HG03139 (cell line): Measurements from ENCODE around the gene ZNF619.

Experiments
- ATAC-seq: cut with Tn5 transposase; IDR thresholded peaks from one replicate; pipeline ENCODE4 v1.9.1; 2021; ENCODE audit not compliant: unreplicated experiment

Gene ZNF619

DNA sequence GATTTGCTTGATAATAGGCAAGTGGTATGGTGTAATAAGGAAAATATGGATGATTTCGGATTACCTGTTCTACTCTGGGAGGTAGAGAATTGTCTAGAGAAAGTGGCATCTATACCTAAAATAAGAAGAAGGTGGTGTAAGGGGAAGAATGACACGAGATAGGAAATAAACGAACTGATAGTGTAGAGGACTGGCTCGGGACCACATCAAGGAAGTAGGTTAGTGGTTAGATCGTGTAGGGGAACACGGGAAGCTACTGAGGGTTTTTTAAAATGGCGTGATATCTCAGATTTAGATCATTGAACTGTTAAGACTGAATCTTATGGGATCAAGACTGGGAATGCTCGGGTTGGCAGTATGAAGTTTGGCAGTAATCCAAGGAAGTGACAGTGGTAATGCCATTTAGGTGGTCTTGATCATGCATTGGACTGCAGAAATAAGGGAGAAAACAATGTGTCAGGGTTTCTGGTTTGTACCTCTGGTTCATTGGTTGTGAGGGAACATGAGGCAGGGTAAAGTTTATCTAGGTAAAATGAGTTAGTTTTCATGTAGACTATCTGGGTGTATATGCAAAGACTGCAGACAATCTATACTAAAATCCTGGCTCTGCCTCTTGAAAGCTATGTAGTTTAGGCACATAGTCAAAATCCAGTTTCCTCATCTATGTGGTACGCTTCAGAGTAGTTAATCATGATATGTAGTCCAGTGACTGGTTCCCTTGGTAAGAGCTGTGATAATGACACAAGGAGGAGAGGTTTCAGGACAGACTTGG lies 12.4 kb upstream of the ZNF619 start:
- ATAC-seq = no peak

DNA sequence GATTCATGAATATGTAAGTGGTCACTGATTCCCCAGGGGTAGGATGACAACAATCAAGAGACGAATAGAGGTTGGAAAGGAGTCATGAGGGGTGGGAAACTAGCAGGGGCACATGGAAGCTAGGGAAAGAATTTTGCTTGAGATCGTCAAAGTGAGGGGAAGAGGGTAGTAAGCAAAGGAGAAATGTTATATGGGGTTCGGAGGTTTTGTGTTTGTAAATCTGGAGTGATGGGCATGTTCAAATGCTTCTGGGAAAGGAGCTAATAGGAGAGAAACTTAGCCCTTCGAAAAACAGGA lies 11.9 kb upstream of the ZNF619 start:
- no peak for ATAC-seq

DNA sequence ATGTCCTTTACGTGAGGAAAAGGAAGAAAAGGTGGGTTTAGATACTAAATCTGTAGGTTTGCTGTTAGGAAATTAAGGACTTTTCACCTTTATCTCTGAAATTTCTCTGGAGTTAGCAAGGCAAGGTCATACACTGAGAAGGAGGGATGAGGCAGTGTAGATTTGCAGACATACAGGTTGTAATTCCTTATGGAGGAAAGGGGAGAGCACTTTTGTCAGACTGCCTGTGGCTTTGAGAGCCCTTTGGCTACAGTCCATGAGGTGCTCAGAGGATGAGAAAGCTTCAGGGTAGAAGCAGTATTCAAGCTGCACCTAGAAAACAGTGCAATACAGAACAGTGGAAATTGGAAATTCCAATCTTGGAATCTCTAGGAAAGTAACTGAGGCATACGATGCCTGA lies 11.5 kb upstream of the ZNF619 start:
- ATAC-seq = no peak

DNA sequence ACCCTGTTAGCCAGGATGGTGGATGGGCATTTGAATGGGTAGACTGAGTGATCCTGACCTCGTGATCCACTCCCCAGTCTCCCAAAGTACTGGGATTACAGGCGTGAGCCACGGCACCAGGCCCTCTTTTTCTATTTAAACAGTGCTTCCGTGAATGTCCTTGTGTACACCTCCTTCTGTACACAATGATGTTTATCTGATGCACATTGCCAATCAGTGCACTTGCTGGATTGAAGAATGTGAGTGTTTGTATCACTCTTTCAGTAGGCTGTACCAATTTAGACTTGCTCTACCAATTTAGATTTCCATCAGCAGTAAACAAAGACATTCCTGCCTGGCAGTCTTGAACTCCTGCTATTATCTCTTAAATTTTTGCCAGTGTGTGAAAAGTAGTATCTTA lies 8.9 kb upstream of the ZNF619 start:
- no peak for ATAC-seq

DNA sequence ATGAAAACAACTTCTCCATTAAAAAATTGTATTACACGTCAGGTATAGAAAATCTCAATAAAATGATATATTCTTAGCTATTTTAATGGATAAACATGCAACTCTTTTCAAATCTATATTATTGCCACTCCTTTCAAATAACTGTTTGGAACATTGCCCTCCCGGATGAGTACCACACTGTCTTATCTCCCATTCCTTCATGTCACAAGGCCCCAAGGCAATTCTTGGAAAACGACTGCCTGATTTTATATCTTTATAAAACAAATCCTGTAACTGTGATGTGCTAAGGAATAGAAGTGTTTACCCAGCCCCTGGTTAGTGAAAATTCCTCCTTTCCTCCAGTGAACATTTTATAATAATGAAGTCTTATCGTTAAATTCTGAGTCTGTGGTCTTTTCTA lies 6.2 kb upstream of the ZNF619 start:
- no peak for ATAC-seq

DNA sequence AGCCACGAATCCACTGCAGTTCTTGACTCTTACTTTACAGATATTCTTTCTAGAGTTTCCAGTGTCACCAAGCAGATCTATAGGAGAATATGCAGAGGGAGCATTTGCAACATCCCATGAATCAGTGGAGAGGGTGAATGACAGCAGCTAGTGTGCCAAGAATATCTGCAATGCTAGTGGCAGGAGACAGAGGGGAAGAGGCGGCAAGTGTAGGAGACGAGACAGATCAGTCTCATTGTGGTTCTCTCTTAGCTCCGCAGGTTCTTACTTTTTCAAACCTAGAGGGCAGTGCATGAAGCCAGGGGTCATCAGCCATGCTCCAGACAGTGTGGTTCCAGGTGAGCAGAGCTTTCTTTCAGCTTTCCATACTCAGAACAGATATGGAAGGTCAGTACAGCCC lies 744 bp downstream of the ZNF619 start:
- ATAC-seq = no peak

DNA sequence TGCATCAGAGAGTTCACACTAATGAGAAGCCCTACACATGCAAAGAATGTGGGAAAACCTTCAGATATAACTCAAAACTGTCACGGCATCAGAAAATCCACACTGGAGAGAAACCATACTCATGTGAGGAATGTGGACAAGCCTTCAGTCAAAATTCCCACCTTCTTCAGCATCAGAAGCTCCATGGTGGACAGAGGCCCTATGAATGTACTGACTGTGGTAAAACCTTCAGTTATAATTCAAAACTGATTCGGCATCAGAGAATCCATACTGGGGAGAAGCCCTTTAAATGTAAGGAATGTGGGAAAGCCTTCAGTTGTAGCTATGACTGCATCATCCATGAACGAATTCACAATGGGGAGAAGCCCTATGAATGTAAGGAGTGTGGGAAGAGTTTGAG lies 10.2 kb downstream of the ZNF619 start:
- ATAC-seq = no peak

DNA sequence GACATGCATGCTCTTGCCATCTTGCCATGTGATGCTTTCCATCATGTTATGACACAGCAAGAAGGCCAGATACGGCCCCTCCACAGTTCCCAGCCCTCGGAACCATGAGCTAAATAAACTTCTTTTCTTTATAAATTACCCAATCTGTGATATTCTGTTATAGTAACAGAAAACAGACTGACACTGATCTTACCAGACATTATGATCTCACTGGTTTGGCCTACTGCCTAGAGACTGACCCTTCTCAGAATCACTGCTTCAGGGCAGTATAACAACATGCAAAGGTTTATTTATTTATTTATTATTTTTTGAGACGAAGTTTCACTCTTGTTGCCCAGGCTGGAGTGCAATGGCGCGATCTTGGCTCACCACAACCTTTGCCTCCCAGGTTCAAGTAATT lies 14.0 kb downstream of the ZNF619 start:
- ATAC-seq = no peak

DNA sequence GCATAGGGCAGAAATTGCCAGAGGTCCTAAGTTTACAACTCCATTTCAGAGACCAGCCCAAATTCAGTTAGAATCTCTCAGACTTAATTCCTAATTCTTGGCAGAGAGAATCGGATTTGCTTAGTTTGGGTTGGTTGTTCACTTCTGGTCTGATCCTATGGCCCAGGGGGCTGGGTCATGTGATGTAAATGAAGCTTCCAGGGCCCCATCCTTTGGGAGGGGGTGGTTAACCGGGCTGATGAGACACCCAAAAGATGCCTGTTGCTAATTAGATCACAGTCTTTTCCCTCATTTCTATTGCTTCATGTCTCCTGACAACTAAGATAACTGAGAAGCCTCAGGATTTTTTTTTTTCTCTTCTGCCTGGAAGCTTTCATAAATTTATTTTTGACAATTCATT lies 17.8 kb downstream of the ZNF619 start:
- ATAC-seq = no peak

DNA sequence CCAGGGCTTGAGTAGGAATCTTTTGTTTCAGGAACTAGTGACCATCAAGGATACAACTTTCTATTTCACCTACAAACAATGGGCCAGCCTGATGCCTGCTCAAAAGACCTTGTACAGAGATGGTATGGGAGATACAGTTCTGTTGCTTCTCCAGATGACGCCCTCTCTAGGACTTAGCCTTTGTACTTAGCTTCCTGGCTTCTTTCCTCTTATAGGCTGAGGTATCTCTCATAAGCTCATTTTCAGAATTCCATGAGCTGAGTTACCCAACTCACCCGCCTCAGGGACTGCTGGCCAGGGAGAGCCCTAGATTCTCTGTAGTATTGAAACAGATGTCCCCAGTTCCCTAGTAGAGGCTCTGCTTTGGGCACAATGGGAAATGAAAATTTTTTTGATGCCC lies 20.4 kb downstream of the ZNF619 start:
- no peak for ATAC-seq

DNA sequence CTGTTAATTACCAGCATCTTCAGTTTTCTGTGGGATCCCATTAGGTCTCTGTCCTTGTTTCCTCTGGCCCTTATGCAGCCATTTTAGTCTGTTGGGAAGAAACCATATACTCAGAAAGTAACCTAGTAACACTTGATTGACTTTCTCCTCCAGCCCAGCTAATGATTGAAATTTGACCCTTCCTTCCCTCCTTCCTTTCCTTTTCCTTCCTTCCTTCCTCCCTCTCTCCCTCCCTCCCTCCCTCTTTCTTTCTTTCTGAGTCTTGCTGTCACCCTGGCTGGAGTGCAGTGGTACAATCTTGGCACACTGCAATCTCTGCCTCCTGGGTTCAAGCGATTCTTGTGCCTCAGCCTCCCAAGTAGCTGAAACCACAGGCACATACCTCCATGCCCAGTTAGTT lies 23.0 kb downstream of the ZNF619 start:
- no peak for ATAC-seq

DNA sequence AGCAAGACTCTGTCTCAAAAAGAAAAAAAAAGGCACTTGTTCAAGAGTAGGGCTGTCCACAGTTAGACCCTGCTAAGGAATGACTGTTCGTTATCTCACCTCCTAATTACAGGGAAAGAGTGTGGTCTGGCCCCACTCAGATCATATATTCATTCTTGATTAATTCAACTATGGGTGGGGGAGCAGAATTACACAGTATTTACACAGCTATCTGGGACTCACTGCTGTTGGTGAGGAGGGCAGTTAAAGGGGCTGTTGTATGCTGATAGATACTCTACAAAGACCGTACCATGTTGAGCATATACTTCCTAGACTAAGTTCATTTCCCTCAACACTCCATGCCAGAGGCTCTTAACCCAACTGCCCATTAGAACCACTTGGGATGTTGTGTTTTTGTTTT lies 25.1 kb downstream of the ZNF619 start:
- no peak for ATAC-seq

DNA sequence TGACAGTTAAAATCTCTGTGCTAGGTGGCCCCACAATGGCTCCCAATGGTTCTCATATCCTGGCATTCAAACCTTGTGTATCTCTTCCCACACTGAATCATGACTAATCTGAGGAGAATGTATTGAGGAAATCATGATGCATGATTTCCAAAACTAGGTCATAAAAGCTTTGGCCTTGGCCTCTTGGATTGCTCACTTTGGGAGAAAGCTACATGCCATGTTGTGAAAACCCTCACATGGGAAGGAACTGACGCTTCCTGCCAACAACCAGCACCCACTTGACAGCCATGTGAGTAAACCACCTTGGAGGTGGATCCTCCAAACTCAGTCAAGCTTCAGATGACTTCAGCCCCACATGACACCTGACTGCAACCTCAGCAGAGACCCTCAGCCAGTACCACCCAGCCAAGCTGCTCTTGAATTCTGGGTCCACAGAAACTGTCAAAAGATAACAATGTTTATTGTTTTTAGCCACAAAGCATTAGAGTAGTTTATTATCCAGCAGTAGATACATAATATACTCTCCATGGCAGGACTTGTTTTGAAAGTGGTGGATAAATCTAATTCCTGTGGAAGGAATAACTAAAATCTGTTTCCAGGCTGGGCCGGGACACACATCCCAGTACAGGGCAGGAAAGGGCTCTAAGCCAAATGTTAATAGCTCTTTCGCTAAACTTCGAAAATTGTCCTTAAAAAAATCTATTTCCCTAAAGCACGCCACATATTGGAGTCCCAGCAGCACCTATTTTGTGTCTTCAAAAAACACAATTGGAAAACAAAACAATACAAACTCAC lies 27.9 kb downstream of the ZNF619 start:
- no peak for ATAC-seq

DNA sequence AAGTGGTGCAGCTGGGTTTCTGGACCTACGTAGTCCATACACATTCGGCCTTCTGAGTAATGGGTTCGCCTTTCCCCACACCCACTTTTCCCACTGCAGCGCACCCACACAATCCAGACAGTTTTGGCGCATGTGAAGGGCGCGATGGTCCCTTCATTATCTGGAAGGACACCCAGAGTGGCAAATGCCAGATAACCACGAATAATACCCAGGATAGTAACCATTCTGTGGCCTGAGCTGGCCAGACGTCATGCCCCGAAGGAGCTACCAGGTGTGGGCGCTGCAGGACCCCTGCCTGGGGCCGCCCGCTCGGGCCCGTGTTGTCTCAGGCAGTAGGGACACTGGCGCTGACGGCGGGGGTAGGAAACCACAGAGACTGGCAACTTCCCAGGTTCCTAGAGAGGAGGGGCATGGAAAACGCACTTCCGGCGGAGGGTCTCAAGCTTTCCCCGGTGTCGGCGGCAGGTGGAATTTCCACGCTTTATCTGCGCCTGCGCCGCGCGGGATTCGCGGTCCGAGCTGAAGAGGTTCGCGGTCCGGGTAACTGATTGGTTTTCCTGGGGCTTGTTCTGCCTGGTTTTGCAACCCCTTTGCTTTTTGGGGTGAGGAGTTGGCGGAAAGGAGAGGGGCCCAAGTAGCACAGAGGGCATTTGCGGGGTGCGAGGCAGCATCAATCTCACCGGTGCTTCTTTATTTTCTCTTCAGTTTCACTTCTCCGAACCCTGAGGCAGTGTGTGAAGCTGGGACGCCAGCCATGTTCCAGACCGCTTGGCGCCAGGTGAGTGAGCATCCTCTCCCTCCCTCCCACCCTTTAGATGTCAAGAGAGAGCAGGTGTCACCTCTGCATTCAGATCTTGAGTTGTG lies 28.9 kb downstream of the ZNF619 start, which contains the start of gene ZNF620:
TSS of gene ZNF620 (plus strand) at position 441 of the 864 bp plus-strand sequence. CDS start at position 755, 314 bp downstream.
- ATAC-seq = peak; percentile 76

DNA sequence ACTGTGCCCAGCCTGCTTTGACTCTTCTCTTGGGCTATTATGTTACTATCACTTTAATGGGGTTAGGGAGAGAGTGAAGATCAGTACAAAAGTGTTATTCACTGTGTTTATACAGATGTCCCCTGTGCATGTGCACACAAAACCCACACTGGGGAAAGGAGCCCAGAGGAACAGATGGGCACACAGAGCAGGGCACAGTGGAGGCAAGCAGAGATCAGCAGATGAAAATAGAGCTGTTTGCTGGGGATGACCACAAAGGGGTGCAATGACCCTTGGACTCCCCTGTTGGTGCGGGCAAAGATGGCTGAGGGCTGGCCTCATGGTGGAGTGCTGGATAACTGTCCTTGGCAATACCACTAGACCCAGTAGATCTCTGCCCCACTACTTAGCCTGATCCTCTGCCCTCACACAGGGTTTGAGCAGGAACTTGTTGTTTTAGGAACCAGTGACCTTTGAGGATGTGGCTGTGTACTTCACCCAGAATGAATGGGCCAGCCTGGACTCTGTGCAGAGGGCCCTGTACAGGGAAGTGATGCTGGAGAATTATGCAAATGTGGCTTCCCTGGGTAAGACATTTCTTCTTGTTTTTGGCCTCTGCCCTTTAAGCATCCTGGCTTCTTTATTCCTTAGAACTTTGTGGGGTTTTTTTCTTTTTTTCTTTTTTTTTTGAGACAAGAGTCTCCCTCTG lies 34.3 kb downstream of the ZNF619 start:
- no peak for ATAC-seq

DNA sequence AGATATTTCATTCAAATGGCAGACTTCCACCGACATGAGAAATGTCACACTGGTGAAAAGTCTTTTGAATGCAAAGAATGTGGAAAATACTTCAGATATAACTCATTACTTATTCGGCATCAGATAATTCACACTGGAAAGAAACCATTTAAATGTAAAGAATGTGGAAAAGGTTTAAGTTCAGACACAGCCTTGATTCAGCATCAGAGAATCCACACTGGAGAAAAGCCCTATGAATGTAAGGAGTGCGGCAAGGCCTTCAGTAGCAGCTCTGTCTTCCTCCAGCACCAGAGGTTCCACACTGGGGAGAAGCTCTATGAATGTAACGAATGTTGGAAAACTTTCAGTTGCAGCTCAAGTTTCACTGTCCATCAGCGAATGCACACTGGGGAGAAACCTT lies 39.3 kb downstream of the ZNF619 start:
- ATAC-seq = no peak

DNA sequence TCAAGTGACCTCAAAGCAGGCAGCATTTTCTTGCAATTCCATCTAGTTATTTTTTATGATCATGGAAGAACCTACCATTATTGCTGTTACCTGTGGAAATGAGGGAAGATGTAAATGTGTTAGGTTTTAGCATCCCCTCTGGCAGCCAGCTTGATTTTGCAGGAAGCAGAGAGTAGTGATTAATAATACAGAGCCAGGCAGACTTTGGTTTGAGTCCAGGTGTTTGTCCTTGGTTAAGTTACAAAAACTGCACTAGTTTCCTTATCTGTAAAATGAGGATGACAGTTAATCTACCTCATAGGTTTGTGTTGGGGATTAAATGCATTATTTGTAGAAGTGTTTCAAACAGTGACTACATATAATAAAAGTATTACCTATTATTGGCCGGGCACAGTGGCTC lies 41.1 kb downstream of the ZNF619 start:
- no peak for ATAC-seq

DNA sequence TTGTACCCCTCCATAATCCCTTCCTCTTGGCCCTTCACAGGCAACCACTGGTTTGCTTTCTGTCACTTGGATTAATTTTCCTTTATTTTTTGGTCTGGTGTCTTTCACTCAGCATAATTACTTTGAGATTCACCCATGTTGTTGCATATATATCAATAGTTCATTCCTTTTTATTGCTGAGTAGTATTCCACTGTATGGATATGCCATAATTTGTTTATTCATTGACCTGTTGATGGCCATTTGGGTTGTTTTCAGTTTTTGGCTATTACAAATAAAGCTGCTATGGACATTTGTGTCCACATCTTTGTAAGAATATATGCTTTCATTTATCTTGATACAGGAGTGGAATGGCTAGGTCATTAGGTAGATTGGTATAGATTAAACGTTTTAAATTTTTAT lies 41.9 kb downstream of the ZNF619 start:
- ATAC-seq = no peak

DNA sequence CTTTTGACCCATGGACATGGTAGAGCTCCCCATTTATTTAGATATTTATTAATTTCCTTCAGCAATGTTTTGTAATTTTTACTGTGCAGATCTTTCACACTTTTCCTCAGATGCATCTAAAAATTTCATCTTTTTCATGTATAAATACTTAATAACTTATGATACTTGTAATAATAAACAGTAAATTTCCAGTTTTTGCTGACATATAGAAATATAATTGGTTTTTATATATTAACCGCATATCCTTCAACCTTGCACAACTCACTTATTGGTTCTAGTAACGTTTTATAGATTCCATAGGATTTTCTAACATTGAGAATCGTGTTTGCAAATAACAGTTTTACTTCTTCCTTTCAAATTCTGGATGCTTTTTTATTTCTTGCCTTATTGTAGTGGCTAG lies 44.3 kb downstream of the ZNF619 start:
- no peak for ATAC-seq

DNA sequence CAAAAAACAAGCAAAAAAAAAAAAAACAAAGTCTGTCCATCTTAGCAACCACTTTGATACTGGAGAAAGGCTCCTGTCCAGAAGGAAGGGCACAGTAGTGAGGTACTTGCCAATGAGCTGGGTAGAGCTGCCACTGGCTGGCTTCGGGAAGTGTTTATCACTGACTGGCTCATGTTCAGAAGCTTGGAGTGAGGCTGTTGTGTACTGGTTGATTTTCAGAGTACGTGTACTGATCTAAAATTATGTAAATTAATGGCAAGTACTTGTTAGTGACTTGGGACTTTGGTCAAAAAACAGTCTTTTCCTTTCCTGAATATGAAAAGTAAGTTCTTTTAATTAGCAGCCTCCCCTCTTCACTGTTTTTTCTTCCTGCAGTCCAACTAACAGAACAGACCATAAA lies 46.9 kb downstream of the ZNF619 start:
- ATAC-seq = no peak

DNA sequence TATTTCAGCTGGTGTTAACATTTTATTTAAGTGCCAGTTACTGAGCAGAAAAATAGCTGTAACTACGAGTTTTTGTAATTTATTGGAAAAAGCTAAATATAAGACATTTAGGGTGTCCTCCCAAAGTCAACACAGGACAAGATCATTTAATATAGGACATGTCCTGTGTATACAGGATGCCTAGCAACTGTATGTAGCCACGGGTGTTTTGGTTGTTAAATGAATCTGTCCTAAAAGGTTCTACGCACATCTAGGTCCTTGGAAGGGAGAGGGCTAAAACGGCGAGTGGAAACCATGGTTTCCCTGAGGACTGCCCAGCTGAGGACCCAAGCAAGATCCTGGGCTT lies 47.3 kb downstream of the ZNF619 start:
- ATAC-seq = no peak
